Fibroblast of villous mesenchyme (primary cell): ENCODE data around the gene CHD1. TPM values are rescaled to one million over a fixed set of nuclear protein-coding genes. Genes with fewer than 3 reads are reported as not detected.
"Not testable (repeated sequence)": the region's sequence is repeated elsewhere in the genome, so short reads cannot be mapped to it uniquely, and the experiment has no call there.

Experiments used
- DNase-seq: peaks from one replicate; pipeline ENCODE4 v3.0.0-alpha.2; 2010; ENCODE audit warnings: low read depth
- H3K4me3 ChIP-seq: 2 replicates; pipeline ENCODE4 v1.5.1; 2011; ENCODE audit warnings: low read depth, mild to moderate bottlenecking, low read length
- total RNA-seq: library from RNA; depleted of rRNA; stranded (reverse); fragments of >200 nt; gene quantifications from 2 replicates; pipeline ENCODE4 v1.2.3, GENCODE V29; 2012
- TF ChIP-seq, protein P1 (sequence below): IDR thresholded peaks from 2 replicates; pipeline ENCODE4 v1.5.1; 2012; ENCODE audit warnings: low read depth, mild to moderate bottlenecking, low read length; ENCODE audit not compliant: insufficient read depth

CHD1 gene
- total RNA-seq, 1 donor: 50.1 TPM

DNA sequence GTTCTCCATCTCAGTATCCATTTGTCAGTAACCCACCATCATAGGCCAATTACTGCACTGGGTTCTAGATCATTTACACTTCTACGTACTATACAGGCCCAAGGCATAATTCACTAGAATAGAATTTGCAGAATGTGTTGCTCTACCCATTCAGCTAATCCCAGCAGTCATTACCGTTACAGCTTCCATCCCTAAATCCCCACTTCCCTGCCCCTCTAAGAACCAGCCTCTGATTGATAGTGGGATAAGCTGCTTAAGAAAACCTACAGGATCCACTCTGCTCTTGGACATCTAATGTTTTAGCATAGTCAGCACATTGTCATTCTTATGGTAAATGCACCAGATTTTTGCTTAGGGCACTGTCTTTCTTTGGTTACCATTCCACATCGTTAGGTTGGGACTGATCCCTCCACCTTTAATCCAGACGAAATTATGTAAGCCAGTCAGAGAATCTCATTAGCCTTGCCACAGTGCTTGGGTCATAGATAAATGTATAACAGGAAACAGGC, 39.3 kb upstream of the CHD1 start:
- H3K4me3 ChIP-seq: no peak overlapping the region
- TF ChIP-seq, protein P1, sequence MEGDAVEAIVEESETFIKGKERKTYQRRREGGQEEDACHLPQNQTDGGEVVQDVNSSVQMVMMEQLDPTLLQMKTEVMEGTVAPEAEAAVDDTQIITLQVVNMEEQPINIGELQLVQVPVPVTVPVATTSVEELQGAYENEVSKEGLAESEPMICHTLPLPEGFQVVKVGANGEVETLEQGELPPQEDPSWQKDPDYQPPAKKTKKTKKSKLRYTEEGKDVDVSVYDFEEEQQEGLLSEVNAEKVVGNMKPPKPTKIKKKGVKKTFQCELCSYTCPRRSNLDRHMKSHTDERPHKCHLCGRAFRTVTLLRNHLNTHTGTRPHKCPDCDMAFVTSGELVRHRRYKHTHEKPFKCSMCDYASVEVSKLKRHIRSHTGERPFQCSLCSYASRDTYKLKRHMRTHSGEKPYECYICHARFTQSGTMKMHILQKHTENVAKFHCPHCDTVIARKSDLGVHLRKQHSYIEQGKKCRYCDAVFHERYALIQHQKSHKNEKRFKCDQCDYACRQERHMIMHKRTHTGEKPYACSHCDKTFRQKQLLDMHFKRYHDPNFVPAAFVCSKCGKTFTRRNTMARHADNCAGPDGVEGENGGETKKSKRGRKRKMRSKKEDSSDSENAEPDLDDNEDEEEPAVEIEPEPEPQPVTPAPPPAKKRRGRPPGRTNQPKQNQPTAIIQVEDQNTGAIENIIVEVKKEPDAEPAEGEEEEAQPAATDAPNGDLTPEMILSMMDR: no peak
- no peak for DNase-seq

DNA sequence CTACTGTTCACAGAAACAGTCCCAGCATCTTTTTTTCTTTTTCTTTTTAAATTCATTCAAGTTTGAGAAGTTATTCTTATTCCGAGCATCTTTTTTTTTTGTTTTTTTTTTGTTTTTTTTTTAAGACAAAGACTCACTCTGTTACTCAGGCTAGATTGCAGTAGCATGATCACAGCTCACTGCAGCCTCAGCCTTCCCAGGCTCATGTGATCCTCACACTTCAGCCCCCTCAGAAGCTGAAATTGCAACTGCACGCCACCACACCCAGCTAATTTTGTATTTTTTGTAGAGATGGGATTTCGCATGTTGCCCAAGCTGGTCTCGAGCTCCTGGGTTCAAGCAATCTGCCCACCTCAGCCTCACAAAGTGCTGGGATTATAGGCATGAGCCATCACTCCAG, 36.4 kb upstream of the CHD1 start:
- TF ChIP-seq, protein P1: no peak
- H3K4me3 ChIP-seq: no peak overlapping the region
- no peak for DNase-seq

DNA sequence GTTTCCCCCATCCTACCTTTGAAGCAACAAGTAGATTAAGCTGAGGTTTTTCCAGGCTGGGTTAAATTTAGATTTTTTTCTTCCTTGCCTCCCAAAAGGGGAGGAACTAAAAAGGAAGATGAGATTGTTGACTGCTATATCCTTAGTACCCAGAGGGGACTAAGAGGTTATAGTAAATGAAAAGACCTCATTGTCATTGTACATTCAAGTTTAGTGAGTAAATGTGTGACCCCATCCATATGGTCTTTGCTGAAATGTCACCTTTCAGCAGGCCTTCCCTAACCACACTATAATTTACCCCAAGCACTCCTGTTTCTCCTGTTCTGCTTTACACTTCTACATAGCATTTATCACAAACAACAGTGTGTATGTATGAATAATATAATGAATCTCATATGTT, 35.8 kb upstream of the CHD1 start:
- TF ChIP-seq, protein P1: no peak
- no peak overlapping the region for H3K4me3 ChIP-seq
- no peak for DNase-seq

DNA sequence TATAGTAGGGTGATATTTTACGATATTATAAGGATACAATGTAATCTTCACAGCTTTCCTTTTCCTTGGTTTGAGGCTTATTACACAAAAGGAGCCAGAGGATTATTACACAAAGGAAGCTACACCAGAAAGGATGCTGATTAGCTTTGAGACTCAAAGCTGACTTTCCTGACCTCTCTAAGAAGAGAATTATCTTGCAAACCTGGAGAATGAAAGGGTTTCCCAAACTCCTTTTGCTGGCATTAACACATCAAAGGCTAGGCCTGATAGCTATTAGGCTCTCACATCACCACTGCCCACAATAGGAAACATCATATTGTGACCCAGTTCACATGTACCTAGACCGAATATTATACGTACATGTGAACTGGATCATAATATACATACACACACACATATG, 34.2 kb upstream of the CHD1 start:
- TF ChIP-seq, protein P1: no peak
- no peak overlapping the region for H3K4me3 ChIP-seq
- DNase-seq: no peak

DNA sequence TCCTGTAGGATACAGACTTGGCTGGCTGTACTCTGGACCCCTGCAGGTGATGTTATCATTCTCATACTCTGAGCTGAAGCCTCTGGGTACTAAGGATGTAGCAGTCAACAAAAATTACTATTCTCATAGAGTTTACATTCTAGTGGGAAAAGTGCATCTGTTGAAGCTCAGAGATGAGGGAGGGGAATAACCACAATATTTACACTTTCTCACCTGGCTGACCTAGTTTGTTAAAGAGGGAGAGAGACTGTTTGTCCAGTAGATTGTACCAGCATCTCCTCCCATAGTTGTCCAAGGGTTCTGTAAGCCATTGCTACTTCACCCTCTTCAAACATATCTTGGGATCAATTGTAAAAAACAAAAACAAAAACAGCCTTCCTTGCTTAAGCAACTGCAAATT, 33.8 kb upstream of the CHD1 start:
- H3K4me3 ChIP-seq: no peak overlapping the region
- DNase-seq: no peak
- TF ChIP-seq, protein P1: no peak

DNA sequence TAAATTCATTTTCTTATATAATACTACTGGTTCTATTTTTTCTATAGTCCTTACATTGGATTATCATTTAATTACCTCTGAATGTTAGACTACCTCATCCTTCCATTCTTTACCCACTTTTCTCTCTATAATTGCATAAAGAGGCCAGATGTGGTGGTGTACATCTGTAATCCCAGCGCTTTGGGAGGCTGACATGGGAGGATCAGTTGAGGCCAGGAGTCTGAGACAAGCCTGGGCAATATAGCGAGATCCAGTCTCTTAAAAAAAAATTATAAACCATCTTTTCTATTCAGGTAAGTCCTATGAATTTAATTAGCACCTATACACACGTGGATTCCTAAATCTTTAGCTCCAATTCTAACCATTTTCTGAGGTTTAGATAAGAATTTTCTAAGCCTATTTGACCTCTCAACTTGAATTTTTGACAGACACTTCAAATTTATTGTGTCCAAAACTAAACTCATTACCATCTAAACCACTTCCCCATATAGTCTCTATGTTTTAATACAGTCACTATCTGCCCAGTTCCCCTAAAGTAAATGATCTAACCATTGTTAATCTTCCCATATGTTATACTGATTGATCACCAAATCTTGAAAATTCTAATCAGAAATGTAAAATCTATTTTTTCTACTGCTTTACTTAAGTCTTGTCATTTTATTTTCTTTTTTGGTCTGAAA, 33.0 kb upstream of the CHD1 start:
- DNase-seq: no peak
- TF ChIP-seq, protein P1: no peak
- no peak overlapping the region for H3K4me3 ChIP-seq

DNA sequence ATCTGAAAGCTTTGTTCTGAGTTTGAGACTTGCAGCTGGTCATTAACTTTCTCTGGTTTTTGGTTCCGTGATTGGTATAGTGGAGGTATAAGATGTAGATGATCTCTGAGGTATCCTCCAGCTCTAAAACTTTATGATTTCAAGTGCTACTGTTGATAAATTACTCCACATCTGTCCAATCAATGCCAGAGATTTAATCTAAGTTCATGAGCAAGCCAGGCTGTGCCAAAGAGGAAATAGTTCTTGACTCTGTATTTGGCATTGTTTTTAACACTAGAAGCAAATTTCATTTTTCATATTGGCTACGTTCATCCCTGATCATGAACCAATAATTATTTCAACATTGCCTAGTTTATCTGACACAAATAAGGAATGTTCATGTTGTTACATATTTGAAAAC, 28.5 kb upstream of the CHD1 start:
- no peak for DNase-seq
- H3K4me3 ChIP-seq: no peak overlapping the region
- TF ChIP-seq, protein P1: no peak

DNA sequence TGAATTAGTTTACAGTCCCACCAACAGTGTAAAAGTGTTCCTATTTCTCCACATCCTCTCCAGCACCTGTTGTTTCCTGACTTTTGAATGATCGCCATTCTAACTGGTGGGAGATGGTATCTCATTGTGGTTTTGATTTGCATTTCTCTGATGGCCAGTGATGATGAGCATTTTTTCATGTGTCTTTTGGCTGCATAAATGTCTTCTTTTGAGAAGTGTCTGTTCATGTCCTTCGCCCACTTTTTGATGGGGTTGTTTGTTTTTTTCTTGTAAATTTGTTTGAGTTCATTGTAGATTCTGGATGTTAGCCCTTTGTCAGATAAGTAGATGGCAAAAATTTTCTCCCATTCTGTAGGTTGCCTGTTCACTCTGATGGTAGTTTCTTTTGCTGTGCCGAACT, 27.1 kb upstream of the CHD1 start:
- not testable (repeated sequence) for H3K4me3 ChIP-seq, DNase-seq

DNA sequence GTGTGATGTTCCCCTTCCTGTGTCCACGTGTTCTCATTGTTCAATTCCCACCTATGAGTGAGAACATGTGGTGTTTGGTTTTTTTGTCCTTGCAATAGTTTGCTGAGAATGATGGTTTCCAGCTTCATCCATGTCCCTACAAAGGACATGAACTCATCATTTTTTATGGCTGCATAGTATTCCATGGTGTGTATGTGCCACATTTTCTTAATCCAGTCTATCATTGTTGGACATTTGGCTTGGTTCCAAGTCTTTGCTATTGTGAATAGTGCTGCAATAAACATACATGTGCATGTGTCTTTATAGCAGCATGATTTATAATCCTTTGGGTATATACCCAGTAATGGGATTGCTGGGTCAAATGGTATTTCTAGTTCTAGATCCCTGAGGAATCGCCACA, 26.7 kb upstream of the CHD1 start:
- not testable (repeated sequence) for H3K4me3 ChIP-seq, DNase-seq
